ENCODE results near the gene HSPBP1. TPM values are rescaled to one million over a fixed set of nuclear protein-coding genes. Genes with fewer than 3 reads are reported as not detected.
A peak's percentile ranks its signal among the peaks of the same experiment; 100 is the strongest.

The HSPBP1 gene
- total and polyA plus RNA-seq, 2 of the 13 experiments (the other 11 are each of a cell fraction or from before 2014, with no cell fraction given): 22.3 to 33.7 TPM

- TF ChIP-seq NFAT5 (CRISPR knock-in tag; IDR thresholded peaks at IDR 0.05) (no peak), ATF1 (CRISPR knock-in tag; IDR thresholded peaks at IDR 0.05) (0 out of 2 replicates have a peak, but pooled peaks have one; percentile 4), ZBTB25 (CRISPR knock-in tag; IDR thresholded peaks at IDR 0.05) (no peak), ZNF644 (CRISPR knock-in tag; IDR thresholded peaks at IDR 0.05; ENCODE audit: low read depth) (no peak), ZNF605 (CRISPR knock-in tag; IDR thresholded peaks at IDR 0.05) (0 out of 2 replicates have a peak, but pooled peaks have one; percentile 5), SRSF4 (IDR thresholded peaks at IDR 0.05; ENCODE audit: low read depth, low read length, poor library complexity, severe bottlenecking) (no peak), RERE (CRISPR knock-in tag; IDR thresholded peaks at IDR 0.05; ENCODE audit: low read depth) (no peak), PRDM15 (CRISPR knock-in tag; IDR thresholded peaks at IDR 0.05) (0 out of 2 replicates have a peak, but pooled peaks have one; percentile 54), U2AF2 (IDR thresholded peaks at IDR 0.05; ENCODE audit: low read depth, low read length) (no peak), FOXJ3 (CRISPR knock-in tag; IDR thresholded peaks at IDR 0.05; ENCODE audit: borderline replicate concordance) (no peak)
These were observed 20.2 kb downstream of the HSPBP1 start (continued) for GRCh38 chr19:55259540-55260210.

Data from HepG2 (cell line).